ENCODE data around the gene JCHAIN. TPM values are rescaled to one million over a fixed set of nuclear protein-coding genes. Genes with fewer than 3 reads are reported as not detected.

The JCHAIN gene
- total RNA-seq, 1 donor, result 0.99 TPM

- no peak for DNase-seq (ENCODE audit: low read depth)
- no peak for TF ChIP-seq CTCF (IDR thresholded peaks at IDR 0.05; ENCODE audit: insufficient read depth, low read length)
- no peak overlapping the region for H3K4me3 ChIP-seq (ENCODE audit: low read depth, low read length)
Measured at GRCh38 chr4:70711599-70711998, 45.3 kb upstream of the JCHAIN start.

GRCh38 chr4:70709611-70710205 lies 43.4 kb upstream of the JCHAIN start:
- DNase-seq (ENCODE audit: low read depth), result no peak
- H3K4me3 ChIP-seq (ENCODE audit: low read depth, low read length), result no peak overlapping the region
- no peak for TF ChIP-seq CTCF (IDR thresholded peaks at IDR 0.05; ENCODE audit: insufficient read depth, low read length)

DNA sequence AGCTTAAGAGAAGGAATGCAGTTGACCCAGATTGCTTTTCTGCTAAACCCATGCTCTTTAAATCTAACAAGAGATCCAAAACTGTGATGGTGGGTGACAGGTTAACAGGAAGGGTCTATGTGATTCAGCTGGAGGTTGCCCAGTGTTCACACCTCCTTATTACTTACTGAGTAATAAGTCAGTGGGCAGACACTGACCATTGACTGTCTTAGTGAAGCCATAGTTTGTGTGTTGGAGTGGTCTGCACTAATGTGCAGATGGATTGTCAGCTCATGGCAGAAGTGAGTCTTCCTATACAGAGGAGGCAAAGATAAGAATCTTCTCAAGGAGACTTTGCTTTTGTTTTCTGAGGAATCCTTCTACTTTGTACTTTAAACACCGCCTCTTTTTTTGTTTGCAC lies 40.2 kb upstream of the JCHAIN start:
- no peak for DNase-seq (ENCODE audit: low read depth)
- no peak for TF ChIP-seq CTCF (IDR thresholded peaks at IDR 0.05; ENCODE audit: insufficient read depth, low read length)
- peak overlapping the region; percentile 81 for H3K4me3 ChIP-seq (ENCODE audit: low read depth, low read length)

GRCh38 chr4:70706044-70706461 lies 39.7 kb upstream of the JCHAIN start:
- peak overlapping the region; percentile 81 for H3K4me3 ChIP-seq (ENCODE audit: low read depth, low read length)
- no peak for TF ChIP-seq CTCF (IDR thresholded peaks at IDR 0.05; ENCODE audit: insufficient read depth, low read length)
- no peak for DNase-seq (ENCODE audit: low read depth)

GRCh38 chr4:70705183-70706043 lies 39.1 kb upstream of the JCHAIN start:
- peak; percentile 49 for DNase-seq (ENCODE audit: low read depth)
- no peak for TF ChIP-seq CTCF (IDR thresholded peaks at IDR 0.05; ENCODE audit: insufficient read depth, low read length)
- H3K4me3 ChIP-seq (ENCODE audit: low read depth, low read length), result peak overlapping the region; percentile 81

DNA sequence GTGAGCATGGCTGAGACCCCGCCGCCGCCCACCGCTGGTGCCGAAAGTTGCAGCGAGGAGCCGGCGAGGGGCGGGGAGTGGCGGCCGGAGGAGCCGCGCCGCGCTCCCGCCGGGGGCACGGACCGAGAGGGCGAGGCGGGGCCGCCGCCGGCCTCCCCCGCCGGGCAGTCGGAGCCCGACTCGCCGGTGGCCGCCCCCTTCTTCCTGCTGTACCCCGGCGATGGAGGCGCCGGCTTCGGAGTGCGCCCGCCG lies 38.5 kb upstream of the JCHAIN start:
- TF ChIP-seq CTCF (IDR thresholded peaks at IDR 0.05; ENCODE audit: insufficient read depth, low read length), result no peak
- no peak for DNase-seq (ENCODE audit: low read depth)
- peak overlapping the region; percentile 81 for H3K4me3 ChIP-seq (ENCODE audit: low read depth, low read length)

Measured in fibroblast of the aortic adventitia (primary cell).